Smooth muscle cell (in vitro differentiated cells): ENCODE measurements around the gene PRM1. TPM values are rescaled to one million over a fixed set of nuclear protein-coding genes. Genes with fewer than 3 reads are reported as not detected.

Experiments used
- DNase-seq: peaks from one replicate; lab custom pipeline; 2025; ENCODE audit not compliant: unreplicated experiment; lab: John Stamatoyannopoulos, UW
- H2AFZ ChIP-seq: fragments of 200-600 bp; sonication (generic); 2 replicates; pipeline ENCODE4 v1.6.0; 2016; ENCODE audit warnings: antibody characterized with exemption, low read depth, mild to moderate bottlenecking
- H3F3A ChIP-seq: fragments of 200-600 bp; sonication (generic); 2 replicates; pipeline ENCODE4 v1.6.0; 2017; ENCODE audit warnings: antibody characterized with exemption, low read depth
- H3K27ac ChIP-seq: fragments of 200-600 bp; sonication (generic); 2 replicates; pipeline ENCODE4 v1.5.1; 2016; ENCODE audit warnings: low read depth, mild to moderate bottlenecking
- H3K27me3 ChIP-seq: fragments of 200-600 bp; sonication (generic); 2 replicates; pipeline ENCODE4 v1.6.1; 2016; ENCODE audit warnings: low read depth, mild to moderate bottlenecking
- H3K36me3 ChIP-seq: fragments of 200-600 bp; sonication (generic); 2 replicates; pipeline ENCODE4 v1.5.1; 2016; ENCODE audit warnings: low read depth
- H3K4me1 ChIP-seq: fragments of 200-600 bp; sonication (generic); 2 replicates; pipeline ENCODE4 v1.5.1; 2016; ENCODE audit warnings: low read depth
- H3K4me2 ChIP-seq: fragments of 200-600 bp; sonication (generic); 2 replicates; pipeline ENCODE4 v1.6.0; 2016; ENCODE audit warnings: mild to moderate bottlenecking
- H3K4me3 ChIP-seq: fragments of 200-600 bp; sonication (generic); 2 replicates; pipeline ENCODE4 v1.5.1; 2016; ENCODE audit warnings: mild to moderate bottlenecking
- H3K79me2 ChIP-seq: fragments of 200-600 bp; sonication (generic); 2 replicates; pipeline ENCODE4 v1.6.0; 2016; ENCODE audit warnings: low read depth, mild to moderate bottlenecking
- H3K9ac ChIP-seq: fragments of 200-600 bp; sonication (generic); 2 replicates; pipeline ENCODE4 v1.6.0; 2016; ENCODE audit warnings: low read depth
- H3K9me3 ChIP-seq: fragments of 200-600 bp; sonication (generic); replicated peaks from 2 replicates; pipeline ENCODE4 v1.5.1; 2016; ENCODE audit warnings: low read depth
- H4K20me1 ChIP-seq: fragments of 200-600 bp; sonication (generic); 2 replicates; pipeline ENCODE4 v1.6.0; 2016; ENCODE audit warnings: low read depth
- CTCF ChIP-seq: fragments of 200-600 bp; sonication (generic); IDR thresholded peaks from 2 replicates; pipeline ENCODE4 v1.5.1; 2017; ENCODE audit warnings: borderline replicate concordance, mild to moderate bottlenecking, antibody characterized with exemption; ENCODE audit not compliant: insufficient read depth, poor library complexity, severe bottlenecking
- WGBS: methylation state at CpG from one replicate; pipeline ENCODE4 v1.1.7; 2016; ENCODE audit warnings: low lambda C conversion rate; 5-methylcytosine and 5-hydroxymethylcytosine counted together
- polyA plus RNA-seq: library from polyadenylated mRNA; unstranded; fragments of >200 nt; fragmentation: Nextera tagmentation; extraction: Ambion mirVana; gene quantifications from 2 replicates; pipeline ENCODE4 v1.2.1, GENCODE V29; 2016
- total RNA-seq: library from RNA; depleted of rRNA; stranded (reverse); fragments of >200 nt; gene quantifications from 2 replicates; pipeline ENCODE4 v1.2.3, GENCODE V29; 2014

Gene PRM1
- total and polyA plus RNA-seq, 2 experiments from 2014 or later: not detected

GRCh38 chr16:11256661-11257130, 24.4 kb downstream of the PRM1 start:
- H3K36me3 ChIP-seq: no peaks in the 10 kb centered on the region

GRCh38 chr16:11255737-11256660, 25.1 kb downstream of the PRM1 start, which contains the start of gene SOCS1:
TSS of gene SOCS1 (minus strand) at chr16:11256204. CDS start at chr16:11255478, 726 bp downstream.
- under 1% methylated on average over 35 of the region's 100 CpGs for WGBS

More at GRCh38 chr16:11256661-11257130, 24.4 kb downstream of the PRM1 start:
- Histone ChIP-seq H4K20me1 (peaks cover 35% of the 10 kb centered on the region), H3K4me1 (peaks cover 10% of the 10 kb centered on the region), H3K9ac (peak overlapping the region; percentile 89), H3F3A (peaks cover 14% of the 10 kb centered on the region), H2AFZ (peak overlapping the region; percentile 74), H3K4me2 (peak overlapping the region; percentile 93), H3K4me3 (peak overlapping the region; percentile 95), H3K9me3 (no peaks in the 10 kb centered on the region), H3K27me3 (no peaks in the 10 kb centered on the region), H3K79me2 (peaks cover 19% of the 10 kb centered on the region), H3K27ac (peak overlapping the region; percentile 81)
- WGBS: under 1% methylated on average over 32 of the region's 32 CpGs
- TF ChIP-seq CTCF: no peak
- peak; percentile 72 for DNase-seq

GRCh38 chr16:11254913-11255736, 26.0 kb downstream of the PRM1 start:
- H3K79me2 ChIP-seq: peaks cover 19% of the 10 kb centered on the region
- no peak overlapping the region for H2AFZ ChIP-seq
- no peaks in the 10 kb centered on the region for H3K36me3 ChIP-seq
- peak overlapping the region; percentile 80 for H3K9ac ChIP-seq
- peak overlapping the region; percentile 95 for H3K4me2 ChIP-seq
- peaks cover 18% of the 10 kb centered on the region for H3F3A ChIP-seq
- H4K20me1 ChIP-seq: peaks cover 35% of the 10 kb centered on the region
- DNase-seq: no peak
- peak overlapping the region; percentile 95 for H3K4me3 ChIP-seq
- under 1% methylated on average over 82 of the region's 105 CpGs for WGBS
- H3K4me1 ChIP-seq: peaks cover 10% of the 10 kb centered on the region
- H3K27ac ChIP-seq: peak overlapping the region; percentile 30
- H3K9me3 ChIP-seq: no peaks in the 10 kb centered on the region
- H3K27me3 ChIP-seq: no peaks in the 10 kb centered on the region
- no peak for TF ChIP-seq CTCF

More at GRCh38 chr16:11255737-11256660, 25.1 kb downstream of the PRM1 start, which contains the start of gene SOCS1:
- peak; percentile 97 for DNase-seq
- no peaks in the 10 kb centered on the region for H3K36me3 ChIP-seq
- peak within 1 kb of the TSS; percentile 81 for H3K27ac ChIP-seq
- peak within 1 kb of the TSS; percentile 89 for H3K9ac ChIP-seq
- peaks cover 10% of the 10 kb centered on the region for H3K4me1 ChIP-seq
- no peaks in the 10 kb centered on the region for H3K27me3 ChIP-seq
- H3F3A ChIP-seq: peaks cover 14% of the 10 kb centered on the region
- H3K9me3 ChIP-seq: no peaks in the 10 kb centered on the region
- H4K20me1 ChIP-seq: peaks cover 35% of the 10 kb centered on the region
- peaks cover 19% of the 10 kb centered on the region for H3K79me2 ChIP-seq
- H3K4me3 ChIP-seq: peak within 1 kb of the TSS; percentile 95
- H2AFZ ChIP-seq: peak within 1 kb of the TSS; percentile 74
- peak within 1 kb of the TSS; percentile 95 for H3K4me2 ChIP-seq
- peak; percentile 95 for TF ChIP-seq CTCF
